ENCODE results near the gene DCAF6.

Gene DCAF6

DNA sequence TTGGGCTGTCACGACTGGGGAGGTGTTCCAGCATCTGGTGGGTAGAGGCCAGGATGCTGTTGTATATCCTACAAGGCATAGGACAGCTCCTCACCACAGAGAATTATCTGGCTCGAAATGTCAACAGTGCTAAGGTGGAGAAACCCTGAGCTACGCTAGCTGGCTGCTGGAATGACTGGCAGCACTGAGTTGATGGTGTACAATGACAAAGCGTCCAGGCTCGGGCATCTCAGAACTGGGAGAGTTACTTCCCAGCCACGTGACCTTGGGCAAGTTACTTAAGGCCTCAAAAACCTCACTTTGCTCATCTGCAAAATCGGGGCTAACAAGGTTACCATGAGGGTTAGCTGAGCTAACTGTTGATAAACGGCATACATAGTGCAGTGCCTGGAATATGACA is 164.9 kb downstream of the DCAF6 start:
- DNase-seq (ENCODE audit: low spot score): no peak
- TF ChIP-seq, protein P1, sequence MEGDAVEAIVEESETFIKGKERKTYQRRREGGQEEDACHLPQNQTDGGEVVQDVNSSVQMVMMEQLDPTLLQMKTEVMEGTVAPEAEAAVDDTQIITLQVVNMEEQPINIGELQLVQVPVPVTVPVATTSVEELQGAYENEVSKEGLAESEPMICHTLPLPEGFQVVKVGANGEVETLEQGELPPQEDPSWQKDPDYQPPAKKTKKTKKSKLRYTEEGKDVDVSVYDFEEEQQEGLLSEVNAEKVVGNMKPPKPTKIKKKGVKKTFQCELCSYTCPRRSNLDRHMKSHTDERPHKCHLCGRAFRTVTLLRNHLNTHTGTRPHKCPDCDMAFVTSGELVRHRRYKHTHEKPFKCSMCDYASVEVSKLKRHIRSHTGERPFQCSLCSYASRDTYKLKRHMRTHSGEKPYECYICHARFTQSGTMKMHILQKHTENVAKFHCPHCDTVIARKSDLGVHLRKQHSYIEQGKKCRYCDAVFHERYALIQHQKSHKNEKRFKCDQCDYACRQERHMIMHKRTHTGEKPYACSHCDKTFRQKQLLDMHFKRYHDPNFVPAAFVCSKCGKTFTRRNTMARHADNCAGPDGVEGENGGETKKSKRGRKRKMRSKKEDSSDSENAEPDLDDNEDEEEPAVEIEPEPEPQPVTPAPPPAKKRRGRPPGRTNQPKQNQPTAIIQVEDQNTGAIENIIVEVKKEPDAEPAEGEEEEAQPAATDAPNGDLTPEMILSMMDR (IDR thresholded peaks at IDR 0.05; ENCODE audit: extremely low read depth, missing control alignments): no peak

- TF ChIP-seq, protein P1 (IDR thresholded peaks at IDR 0.05; ENCODE audit: extremely low read depth, missing control alignments): no peak
- DNase-seq (ENCODE audit: low spot score): no peak
These were observed 166.0 kb downstream of the DCAF6 start for GRCh38 chr1:168102487-168102886.

GRCh38 chr1:168104535-168104934 is 168.1 kb downstream of the DCAF6 start:
- no peak for DNase-seq (ENCODE audit: low spot score)
- TF ChIP-seq, protein P1 (IDR thresholded peaks at IDR 0.05; ENCODE audit: extremely low read depth, missing control alignments): no peak

GRCh38 chr1:168105846-168106245 is 169.4 kb downstream of the DCAF6 start:
- TF ChIP-seq, protein P1 (IDR thresholded peaks at IDR 0.05; ENCODE audit: extremely low read depth, missing control alignments): no peak

GRCh38 chr1:168106274-168106673 is 169.8 kb downstream of the DCAF6 start:
- DNase-seq (ENCODE audit: low spot score): no peak
- TF ChIP-seq, protein P1 (IDR thresholded peaks at IDR 0.05; ENCODE audit: extremely low read depth, missing control alignments): no peak

More at GRCh38 chr1:168105846-168106245, 169.4 kb downstream of the DCAF6 start:
- DNase-seq (ENCODE audit: low spot score): no peak

DNA sequence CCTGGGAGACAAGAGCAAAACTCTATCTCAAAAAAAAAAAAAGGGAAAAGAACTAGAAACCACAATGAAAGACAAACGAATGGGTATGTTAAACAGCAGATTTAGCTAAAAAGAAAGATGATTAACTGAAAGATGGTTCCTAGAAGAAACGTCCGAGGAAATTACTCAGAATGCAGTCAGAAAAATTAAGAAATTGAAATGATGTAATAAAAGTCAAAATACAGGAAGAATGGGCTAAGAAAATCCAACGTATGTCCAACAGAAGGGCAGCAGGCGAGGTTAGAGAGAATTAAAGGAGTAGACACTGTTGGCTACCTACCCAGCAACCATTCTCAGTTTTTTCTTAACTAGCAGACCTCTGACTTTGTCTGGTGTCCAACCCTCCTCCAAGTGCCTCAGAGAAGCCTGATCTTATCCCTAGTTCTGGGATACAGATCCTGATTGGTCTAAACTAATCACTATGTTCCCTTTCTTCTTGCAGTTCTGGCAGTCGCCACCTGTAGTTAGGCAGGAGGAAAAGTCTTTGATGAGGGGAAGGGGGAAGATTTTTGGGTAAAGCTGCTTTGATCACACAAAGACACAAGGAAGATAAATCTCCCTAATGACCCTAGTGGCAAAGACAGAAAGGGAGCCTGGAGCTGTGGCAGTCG is 174.5 kb downstream of the DCAF6 start:
- no peak for DNase-seq (ENCODE audit: low spot score)
- TF ChIP-seq, protein P1 (IDR thresholded peaks at IDR 0.05; ENCODE audit: extremely low read depth, missing control alignments): no peak

GRCh38 chr1:168112673-168113305 is 176.3 kb downstream of the DCAF6 start:
- TF ChIP-seq, protein P1 (IDR thresholded peaks at IDR 0.05; ENCODE audit: extremely low read depth, missing control alignments): no peak
- DNase-seq (ENCODE audit: low spot score): no peak
